SK-N-SH (cell line): Measurements from ENCODE around the gene PIK3R3. TPM values are rescaled to one million over a fixed set of nuclear protein-coding genes. Genes with fewer than 3 reads are reported as not detected.

ENCODE experiments used
- CTCF ChIA-PET: fragments of 300-600, 350-600 bp; formaldehyde crosslinking; extraction: SDS; loops from one replicate; lab custom pipeline; 2021; lab: Yijun Ruan, JAX
- POLR2A ChIA-PET: fragments of 350-600 bp; sonication (Branson Sonifier 250); formaldehyde crosslinking; extraction: SDS; loops from one replicate; lab custom pipeline; 2020; ENCODE audit warnings: antibody characterized with exemption, inconsistent platforms; lab: Yijun Ruan, JAX
- DNase-seq: peaks from one replicate; pipeline ENCODE4 v3.0.0; 2012
- H2AFZ ChIP-seq: fragments of 200-600 bp; sonication (generic); 2 replicates; pipeline ENCODE4 v1.8.1; 2016; ENCODE audit warnings: antibody characterized with exemption, mild to moderate bottlenecking, low read depth
- H3F3A ChIP-seq: fragments of 200-600 bp; sonication (generic); replicated peaks from 2 replicates; pipeline ENCODE3; 2016; ENCODE audit warnings: antibody characterized with exemption, mild to moderate bottlenecking; ENCODE audit not compliant: insufficient read depth
- H3K27ac ChIP-seq, 2 experiments: fragments of 200-500 bp in 1 of 2; fragments of 200-600 bp in 1 of 2; sonication (Bioruptor generic) in 1 of 2; sonication (generic), shearing (Covaris generic) in 1 of 2; 2 replicates each; pipeline versions ENCODE4 v1.5.1 to v1.6.1; 2014 to 2016; ENCODE audit warnings: low read depth in 2 of 2, inconsistent platforms in 1 of 2, low read length in 1 of 2, mild to moderate bottlenecking in 1 of 2, mixed read lengths in 1 of 2
- H3K27me3 ChIP-seq: fragments of 200-600 bp; sonication (generic), shearing (Covaris generic); 2 replicates; pipeline ENCODE4 v1.6.1; 2016; ENCODE audit warnings: mixed run types; ENCODE audit not compliant: insufficient read depth
- H3K36me3 ChIP-seq, 2 experiments: fragments of 200-500 bp in 1 of 2; fragments of 200-600 bp in 1 of 2; sonication (Bioruptor generic) in 1 of 2; sonication (generic) in 1 of 2; replicated peaks in 1 of 2; 2 replicates each; pipeline versions ENCODE3 to v1.5.1; 2014 to 2016; ENCODE audit warnings: low read length in 1 of 2, mild to moderate bottlenecking in 1 of 2; ENCODE audit not compliant: insufficient read depth in 2 of 2, control insufficient read depth in 1 of 2
- H3K4me1 ChIP-seq, 2 experiments: fragments of 200-500 bp in 1 of 2; fragments of 200-600 bp in 1 of 2; sonication (Bioruptor generic) in 1 of 2; sonication (generic), shearing (Covaris generic) in 1 of 2; 2 replicates each; pipeline versions ENCODE4 v1.5.1 to v1.6.1; 2014 to 2016; ENCODE audit warnings: low read depth in 1 of 2, low read length in 1 of 2, mixed run types in 1 of 2; ENCODE audit not compliant: insufficient read depth in 2 of 2, control insufficient read depth in 1 of 2
- H3K4me2 ChIP-seq: fragments of 200-600 bp; sonication (generic), shearing (Covaris generic); 2 replicates; pipeline ENCODE4 v1.6.1; 2017; ENCODE audit warnings: mixed run types
- H3K4me3 ChIP-seq, 2 experiments: fragments of 200-500 bp in 1 of 2; fragments of 200-600 bp in 1 of 2; sonication (Bioruptor generic) in 1 of 2; sonication (generic), shearing (Covaris generic) in 1 of 2; 2 replicates each; pipeline versions ENCODE4 v1.5.1 to v1.8.1; 2014 to 2016; ENCODE audit warnings: low read depth in 2 of 2, inconsistent platforms in 1 of 2, low read length in 1 of 2, mild to moderate bottlenecking in 1 of 2, mixed read lengths in 1 of 2, moderate library complexity in 1 of 2
- H3K79me2 ChIP-seq: fragments of 200-600 bp; sonication (generic); 2 replicates; pipeline ENCODE4 v1.8.1; 2017; ENCODE audit warnings: mild to moderate bottlenecking; ENCODE audit not compliant: insufficient read depth
- H3K9ac ChIP-seq: fragments of 200-600 bp; sonication (generic); 2 replicates; pipeline ENCODE4 v1.6.1; 2017; ENCODE audit warnings: mixed run types
- H3K9me2 ChIP-seq: fragments of 200-600 bp; sonication (generic); 2 replicates; pipeline ENCODE4 v1.6.1; 2017; ENCODE audit warnings: mixed run types
- H3K9me3 ChIP-seq: fragments of 200-600 bp; sonication (generic); 2 replicates; pipeline ENCODE4 v1.6.1; 2017; ENCODE audit warnings: mixed run types, mild to moderate bottlenecking, moderate library complexity
- H4K20me1 ChIP-seq: fragments of 200-600 bp; sonication (generic); 2 replicates; pipeline ENCODE4 v1.6.1; 2017; ENCODE audit warnings: mild to moderate bottlenecking, mixed run types; ENCODE audit not compliant: insufficient read depth
- CHD2 ChIP-seq: fragments of 150-350 bp; IDR thresholded peaks from 2 replicates; pipeline ENCODE4 v1.6.1; 2018; ENCODE audit warnings: low read length; ENCODE audit not compliant: partially characterized antibody
- ELF1 ChIP-seq: IDR thresholded peaks from 2 replicates; pipeline ENCODE4 v1.4.0; 2012
- EP300 ChIP-seq, 2 experiments: IDR thresholded peaks; 2 replicates each; pipeline versions ENCODE4 v1.4.0 to v1.6.1; 2012; ENCODE audit warnings: borderline replicate concordance in 1 of 2, low read depth in 1 of 2, low read length in 1 of 2
- EZH2phosphoT487 ChIP-seq: fragments of 200-600 bp; sonication (generic); IDR thresholded peaks from 2 replicates; pipeline ENCODE4 v1.6.1; 2017; ENCODE audit warnings: low read depth, mixed run types, mild to moderate bottlenecking, antibody characterized with exemption, moderate library complexity, borderline replicate concordance
- FOSL2 ChIP-seq: IDR thresholded peaks from 2 replicates; pipeline ENCODE4 v1.4.0; 2012; ENCODE audit warnings: low read depth, mild to moderate bottlenecking, moderate library complexity, borderline replicate concordance
- FOXJ3 ChIP-seq: sonication (generic); formaldehyde crosslinking; IDR thresholded peaks from 2 replicates; pipeline ENCODE4 v1.5.1; 2020; ENCODE audit warnings: mild to moderate bottlenecking, missing genetic modification reagents
- GABPA ChIP-seq: IDR thresholded peaks from 2 replicates; pipeline ENCODE4 v1.4.0; 2012; ENCODE audit warnings: low read depth, mild to moderate bottlenecking
- GATA2 ChIP-seq: sonication (generic); formaldehyde crosslinking; IDR thresholded peaks from 2 replicates; pipeline ENCODE4 v1.5.0; 2020; ENCODE audit warnings: mild to moderate bottlenecking, missing genetic modification reagents
- MEF2A ChIP-seq: IDR thresholded peaks from 2 replicates; pipeline ENCODE4 v1.4.0; 2012; ENCODE audit warnings: low read depth, borderline replicate concordance
- MXI1 ChIP-seq: IDR thresholded peaks from 2 replicates; pipeline ENCODE4 v1.6.1; 2012; ENCODE audit warnings: mild to moderate bottlenecking, low read depth, low read length, improper control_type of control experiment
- NFIC ChIP-seq: IDR thresholded peaks from 2 replicates; pipeline ENCODE4 v1.4.0; 2012; ENCODE audit warnings: borderline replicate concordance
- RAD21 ChIP-seq: IDR thresholded peaks from 2 replicates; pipeline ENCODE4 v1.6.1; 2012; ENCODE audit warnings: mild to moderate bottlenecking, low read length
- RCOR1 ChIP-seq: fragments of 150-350 bp; IDR thresholded peaks from 2 replicates; pipeline ENCODE4 v1.6.1; 2017; ENCODE audit warnings: antibody characterized with exemption, low read length
- RFX5 ChIP-seq: IDR thresholded peaks from 2 replicates; pipeline ENCODE4 v1.6.1; 2012; ENCODE audit warnings: mild to moderate bottlenecking, improper control_type of control experiment, low read length
- SIN3A ChIP-seq: IDR thresholded peaks from 2 replicates; pipeline ENCODE4 v1.6.1; 2012; ENCODE audit warnings: low read depth, mild to moderate bottlenecking, low read length, moderate library complexity, borderline replicate concordance
- SMC3 ChIP-seq: IDR thresholded peaks from 2 replicates; pipeline ENCODE4 v1.6.1; 2012; ENCODE audit warnings: low read depth, low read length, improper control_type of control experiment
- TAF1 ChIP-seq: IDR thresholded peaks from 2 replicates; pipeline ENCODE4 v1.6.1; 2012; ENCODE audit warnings: low read depth, mild to moderate bottlenecking, low read length, moderate library complexity, borderline replicate concordance
- TCF12 ChIP-seq: IDR thresholded peaks from 2 replicates; pipeline ENCODE4 v1.4.0; 2012
- TEAD4 ChIP-seq: IDR thresholded peaks from 2 replicates; pipeline ENCODE4 v1.4.0; 2012; ENCODE audit warnings: mild to moderate bottlenecking, borderline replicate concordance; ENCODE audit not compliant: insufficient read depth
- YY1 ChIP-seq: IDR thresholded peaks from 2 replicates; pipeline ENCODE4 v1.4.0; 2012; ENCODE audit warnings: low read depth, mild to moderate bottlenecking
- WGBS: methylation state at CpG from one replicate; pipeline ENCODE4 v1.1.6; 2017; ENCODE audit warnings: low lambda C conversion rate; 5-methylcytosine and 5-hydroxymethylcytosine counted together
- polyA plus RNA-seq, 3 experiments: library from polyadenylated mRNA; depleted of rRNA; stranded (reverse); fragments of >200 nt; gene quantifications; 2 replicates each; pipeline ENCODE4 v1.2.3, GENCODE V29; 2012
- TF ChIP-seq, protein P1 (sequence below): fragments of 150-350 bp; IDR thresholded peaks from 2 replicates; pipeline ENCODE4 v1.6.1; 2016; ENCODE audit warnings: mild to moderate bottlenecking, low read depth, low read length
- TF ChIP-seq, protein P2 (sequence below): fragments of 200-600 bp; sonication (generic); IDR thresholded peaks from 2 replicates; pipeline ENCODE4 v1.6.1; 2017; ENCODE audit warnings: antibody characterized with exemption, mild to moderate bottlenecking, moderate library complexity
- TF ChIP-seq, protein P3 (sequence below): fragments of 150-350 bp; IDR thresholded peaks from 2 replicates; pipeline ENCODE4 v1.6.1; 2017; ENCODE audit warnings: antibody characterized with exemption, low read length, low read depth, borderline replicate concordance
- TF ChIP-seq, protein P4 (sequence below): IDR thresholded peaks from 2 replicates; pipeline ENCODE4; 2012

Gene PIK3R3
- polyA plus RNA-seq, 1 of the 3 experiments (the other 2 are of a cell fraction) = 4.0 TPM

DNA sequence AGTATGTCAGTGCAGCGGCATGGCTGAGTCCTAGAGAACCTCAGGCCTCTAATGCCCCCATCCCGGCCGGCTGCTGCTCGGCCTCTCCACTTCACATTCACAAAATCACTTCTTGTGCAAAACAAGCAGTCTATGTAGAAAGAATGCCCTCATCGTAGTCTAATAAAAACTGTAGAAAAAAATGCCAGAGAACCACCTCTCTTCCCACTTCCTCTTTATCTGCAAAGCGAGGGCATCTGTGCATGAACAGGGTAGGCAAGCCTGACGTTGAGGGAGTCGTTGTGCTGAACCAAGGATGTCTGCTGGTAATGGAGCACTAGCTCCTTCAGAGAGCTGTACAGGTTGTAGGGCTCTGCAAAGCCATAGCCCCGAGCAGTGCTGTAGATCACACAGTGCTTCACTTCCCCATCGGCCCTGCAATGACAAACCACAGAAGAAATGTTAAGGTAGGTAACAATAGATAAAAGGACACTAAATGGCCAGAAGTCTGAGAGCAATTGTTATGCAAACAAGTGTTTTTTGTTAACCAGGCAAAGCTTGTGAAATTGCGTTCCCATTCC lies 88.9 kb downstream of the PIK3R3 start:
- Histone ChIP-seq H4K20me1 (no peaks in the 10 kb centered on the region), H3K79me2 (no peaks in the 10 kb centered on the region), H3K27me3 (no peaks in the 10 kb centered on the region), H3K27ac (no peak overlapping the region; a peak in 1 of 4 replicates), H2AFZ (no peak overlapping the region), H3K36me3 (peaks cover 12 to 42% of the 10 kb centered on the region in 2 experiments), H3F3A (no peaks in the 10 kb centered on the region), H3K9me3 (no peaks in the 10 kb centered on the region), H3K4me1 (peaks cover 0 to 28% of the 10 kb centered on the region in 2 experiments; a peak in 2 of 4 replicates), H3K4me3 (no peak overlapping the region), H3K9ac (no peak overlapping the region), H3K9me2 (no peaks in the 10 kb centered on the region), H3K4me2 (no peak overlapping the region)
- WGBS = 92% methylated on average over 11 of the region's 11 CpGs
- CTCF ChIA-PET = no interaction called here
- no peak for DNase-seq
- TF ChIP-seq, protein P1, sequence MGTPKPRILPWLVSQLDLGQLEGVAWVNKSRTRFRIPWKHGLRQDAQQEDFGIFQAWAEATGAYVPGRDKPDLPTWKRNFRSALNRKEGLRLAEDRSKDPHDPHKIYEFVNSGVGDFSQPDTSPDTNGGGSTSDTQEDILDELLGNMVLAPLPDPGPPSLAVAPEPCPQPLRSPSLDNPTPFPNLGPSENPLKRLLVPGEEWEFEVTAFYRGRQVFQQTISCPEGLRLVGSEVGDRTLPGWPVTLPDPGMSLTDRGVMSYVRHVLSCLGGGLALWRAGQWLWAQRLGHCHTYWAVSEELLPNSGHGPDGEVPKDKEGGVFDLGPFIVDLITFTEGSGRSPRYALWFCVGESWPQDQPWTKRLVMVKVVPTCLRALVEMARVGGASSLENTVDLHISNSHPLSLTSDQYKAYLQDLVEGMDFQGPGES = no peak
- TF ChIP-seq SIN3A (no peak), TAF1 (no peak), FOSL2 (no peak), CHD2 (no peak), SMC3 (no peak), GABPA (no peak), GATA2 (no peak), MEF2A (no peak), RAD21 (no peak), NFIC (no peak), YY1 (no peak)
- TF ChIP-seq, protein P2, sequence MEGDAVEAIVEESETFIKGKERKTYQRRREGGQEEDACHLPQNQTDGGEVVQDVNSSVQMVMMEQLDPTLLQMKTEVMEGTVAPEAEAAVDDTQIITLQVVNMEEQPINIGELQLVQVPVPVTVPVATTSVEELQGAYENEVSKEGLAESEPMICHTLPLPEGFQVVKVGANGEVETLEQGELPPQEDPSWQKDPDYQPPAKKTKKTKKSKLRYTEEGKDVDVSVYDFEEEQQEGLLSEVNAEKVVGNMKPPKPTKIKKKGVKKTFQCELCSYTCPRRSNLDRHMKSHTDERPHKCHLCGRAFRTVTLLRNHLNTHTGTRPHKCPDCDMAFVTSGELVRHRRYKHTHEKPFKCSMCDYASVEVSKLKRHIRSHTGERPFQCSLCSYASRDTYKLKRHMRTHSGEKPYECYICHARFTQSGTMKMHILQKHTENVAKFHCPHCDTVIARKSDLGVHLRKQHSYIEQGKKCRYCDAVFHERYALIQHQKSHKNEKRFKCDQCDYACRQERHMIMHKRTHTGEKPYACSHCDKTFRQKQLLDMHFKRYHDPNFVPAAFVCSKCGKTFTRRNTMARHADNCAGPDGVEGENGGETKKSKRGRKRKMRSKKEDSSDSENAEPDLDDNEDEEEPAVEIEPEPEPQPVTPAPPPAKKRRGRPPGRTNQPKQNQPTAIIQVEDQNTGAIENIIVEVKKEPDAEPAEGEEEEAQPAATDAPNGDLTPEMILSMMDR = no peak
- POLR2A ChIA-PET = no interaction called here

DNA sequence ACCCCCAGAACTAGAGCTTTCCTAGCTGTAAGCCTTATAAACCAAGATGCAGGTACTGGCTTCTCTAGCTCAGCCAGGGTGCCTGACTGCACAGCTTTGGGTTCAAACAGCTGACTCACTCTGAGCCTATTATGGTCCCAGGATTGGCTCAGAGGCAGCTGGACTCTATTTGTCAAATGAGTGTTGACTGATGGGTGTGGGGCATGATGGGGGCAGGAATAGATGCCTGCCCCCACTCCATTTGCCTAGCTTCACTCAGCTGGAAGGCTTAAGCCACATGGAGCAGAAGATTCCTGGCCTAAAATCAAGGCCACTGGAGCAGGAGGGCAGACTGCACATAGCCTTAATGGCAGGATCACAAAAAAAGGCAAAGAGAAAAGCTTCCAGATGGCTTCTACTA lies 90.5 kb downstream of the PIK3R3 start:
- Histone ChIP-seq H3K9me3 (no peaks in the 10 kb centered on the region), H3K27ac (peak overlapping the region in 1 of 2 experiments; percentile 71; a peak in 2 of 4 replicates), H3K27me3 (no peaks in the 10 kb centered on the region), H3K4me3 (no peak overlapping the region), H3K9me2 (no peaks in the 10 kb centered on the region), H3F3A (no peaks in the 10 kb centered on the region), H4K20me1 (no peaks in the 10 kb centered on the region), H3K4me1 (peaks cover 0 to 28% of the 10 kb centered on the region in 2 experiments; a peak in 2 of 4 replicates), H2AFZ (no peak overlapping the region), H3K36me3 (peaks cover 12 to 42% of the 10 kb centered on the region in 2 experiments), H3K79me2 (no peaks in the 10 kb centered on the region), H3K4me2 (no peak overlapping the region), H3K9ac (no peak overlapping the region)
- ChIA-PET CTCF (interaction anchor here (1.2 to 1.5 kb wide), 4 partner anchors 9 to 181 kb away, joined by 3 to 5 read pairs (median 4); no protein-coding TSS in a partner anchor), POLR2A (no interaction called here)
- DNase-seq = no peak
- TF ChIP-seq TCF12 = peak; percentile 72
- TF ChIP-seq RAD21 = no peak
- 0 out of 4 replicates have a peak, but pooled peaks of 1 of the 2 experiments have one; percentile 5 for TF ChIP-seq EP300 (IDR thresholded peaks at IDR 0.05; ENCODE audit: borderline replicate concordance in 1 of 2, low read depth in 1 of 2, low read length in 1 of 2)
- TF ChIP-seq TAF1 = no peak
- no peak for TF ChIP-seq SMC3
- TF ChIP-seq, protein P1 = no peak
- TF ChIP-seq, protein P3, sequence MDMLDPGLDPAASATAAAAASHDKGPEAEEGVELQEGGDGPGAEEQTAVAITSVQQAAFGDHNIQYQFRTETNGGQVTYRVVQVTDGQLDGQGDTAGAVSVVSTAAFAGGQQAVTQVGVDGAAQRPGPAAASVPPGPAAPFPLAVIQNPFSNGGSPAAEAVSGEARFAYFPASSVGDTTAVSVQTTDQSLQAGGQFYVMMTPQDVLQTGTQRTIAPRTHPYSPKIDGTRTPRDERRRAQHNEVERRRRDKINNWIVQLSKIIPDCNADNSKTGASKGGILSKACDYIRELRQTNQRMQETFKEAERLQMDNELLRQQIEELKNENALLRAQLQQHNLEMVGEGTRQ = no peak
- TF ChIP-seq TEAD4 = no peak
- TF ChIP-seq MXI1 = no peak
- TF ChIP-seq EZH2phosphoT487 = no peak
- TF ChIP-seq RCOR1 = no peak
- TF ChIP-seq, protein P4, sequence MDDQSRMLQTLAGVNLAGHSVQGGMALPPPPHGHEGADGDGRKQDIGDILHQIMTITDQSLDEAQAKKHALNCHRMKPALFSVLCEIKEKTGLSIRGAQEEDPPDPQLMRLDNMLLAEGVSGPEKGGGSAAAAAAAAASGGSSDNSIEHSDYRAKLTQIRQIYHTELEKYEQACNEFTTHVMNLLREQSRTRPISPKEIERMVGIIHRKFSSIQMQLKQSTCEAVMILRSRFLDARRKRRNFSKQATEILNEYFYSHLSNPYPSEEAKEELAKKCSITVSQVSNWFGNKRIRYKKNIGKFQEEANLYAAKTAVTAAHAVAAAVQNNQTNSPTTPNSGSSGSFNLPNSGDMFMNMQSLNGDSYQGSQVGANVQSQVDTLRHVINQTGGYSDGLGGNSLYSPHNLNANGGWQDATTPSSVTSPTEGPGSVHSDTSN = peak; percentile 61
- no peak for TF ChIP-seq FOXJ3
- no peak for TF ChIP-seq RFX5
- TF ChIP-seq ELF1 = no peak
